GM19463 (cell line): ENCODE data around the gene MYLK3.

Experiments used
- ATAC-seq: cut with Tn5 transposase; IDR thresholded peaks from one replicate; pipeline ENCODE4 v1.9.1; 2021; ENCODE audit warnings: mild to moderate bottlenecking, moderate library complexity; ENCODE audit not compliant: unreplicated experiment

The MYLK3 gene

DNA sequence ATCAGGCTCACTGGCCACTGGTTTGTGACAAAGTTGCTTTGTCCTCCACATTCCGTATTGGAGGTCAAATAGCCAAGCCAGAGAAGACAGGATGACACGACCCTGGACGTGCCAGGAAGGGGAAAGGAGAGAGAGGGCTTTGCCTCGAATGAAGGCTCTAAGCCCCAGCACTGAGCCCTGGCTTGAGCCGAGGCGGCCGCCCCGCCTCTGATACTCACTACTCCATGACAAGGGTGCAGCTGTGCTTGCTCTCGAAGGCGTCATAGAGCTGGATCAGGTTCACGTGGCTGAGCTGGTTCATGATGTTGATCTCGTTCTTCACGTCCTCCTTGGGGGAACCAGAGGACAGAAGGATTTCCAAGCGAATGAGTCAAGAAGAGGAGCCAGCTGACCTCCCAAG is 19.3 kb downstream of the MYLK3 start:
- ATAC-seq: no peak

DNA sequence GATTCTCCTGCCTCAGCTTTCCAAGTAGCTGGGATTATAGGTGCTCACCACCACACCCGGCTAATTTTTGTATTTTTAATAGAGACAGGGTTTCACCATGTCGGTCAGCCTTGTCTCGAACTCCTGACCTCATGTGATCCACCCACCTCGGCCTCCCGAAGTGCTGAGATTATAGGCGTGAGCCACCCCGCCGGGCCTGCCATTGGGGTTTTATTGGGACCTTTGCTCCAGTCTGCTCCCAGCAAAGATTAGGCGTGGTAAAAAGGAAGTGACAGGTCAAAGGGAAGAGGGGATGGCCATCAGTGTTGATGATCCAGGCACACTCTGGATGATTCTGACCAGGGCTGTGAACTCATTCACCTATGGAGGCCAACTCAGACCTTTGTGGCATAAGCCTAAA is 20.5 kb downstream of the MYLK3 start:
- no peak for ATAC-seq

DNA sequence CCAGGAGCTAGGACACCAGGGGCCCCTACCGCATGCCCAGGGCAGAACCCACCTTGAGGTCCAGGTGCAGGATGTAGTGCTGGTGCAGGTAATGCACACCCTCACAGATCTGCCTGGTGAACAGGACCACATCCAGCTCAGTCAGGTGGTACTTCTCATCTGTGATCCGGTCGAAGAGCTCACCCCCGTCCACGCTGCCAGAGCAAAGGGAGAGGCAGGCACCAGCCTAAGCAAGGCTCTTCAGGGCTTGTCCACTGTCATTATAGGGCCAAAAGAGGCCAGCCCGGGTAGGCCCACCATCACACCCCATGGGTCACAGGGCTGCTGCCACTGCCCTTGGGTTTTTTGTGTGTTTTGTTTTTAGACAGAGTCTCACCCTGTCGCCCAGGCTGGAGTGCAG is 21.0 kb downstream of the MYLK3 start:
- ATAC-seq: no peak

DNA sequence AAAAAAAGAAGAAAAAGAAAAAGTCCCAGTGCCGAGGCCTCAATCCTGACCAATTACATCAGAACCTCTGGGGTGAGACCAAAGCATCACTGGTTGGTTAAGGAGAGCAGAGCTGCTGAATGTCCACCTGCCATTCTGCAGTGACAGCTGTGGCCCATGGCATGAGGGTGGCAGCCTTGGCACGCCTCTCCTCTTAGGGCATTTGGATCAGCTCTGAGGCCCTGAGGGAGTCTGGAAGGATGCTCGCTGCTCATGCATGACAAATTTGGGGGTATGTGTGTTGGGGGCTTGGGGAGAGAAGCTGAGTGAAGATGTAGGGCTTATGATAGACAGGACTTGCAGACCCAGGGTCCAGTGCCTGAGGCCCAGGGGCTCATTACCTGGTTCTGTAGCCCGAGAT is 26.3 kb downstream of the MYLK3 start:
- no peak for ATAC-seq

DNA sequence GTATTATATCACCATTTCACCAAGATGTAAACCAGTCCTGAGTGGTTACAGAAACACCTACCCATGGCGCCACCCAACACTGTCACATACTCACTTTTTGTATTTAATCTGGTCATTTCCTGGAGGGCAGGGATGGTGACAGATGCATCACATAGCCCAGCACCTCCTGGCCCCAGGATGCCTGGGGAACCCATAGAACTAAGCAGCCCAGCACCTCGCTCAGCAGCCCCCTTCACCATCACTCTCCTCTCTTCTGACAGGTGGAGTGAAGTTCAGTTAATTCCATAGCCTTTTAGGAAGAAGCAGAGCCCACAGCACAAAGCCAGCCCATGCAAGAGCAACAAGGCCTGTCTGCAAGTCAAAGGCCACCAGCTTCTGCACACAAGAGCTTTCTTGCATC is 27.5 kb downstream of the MYLK3 start:
- ATAC-seq: no peak

DNA sequence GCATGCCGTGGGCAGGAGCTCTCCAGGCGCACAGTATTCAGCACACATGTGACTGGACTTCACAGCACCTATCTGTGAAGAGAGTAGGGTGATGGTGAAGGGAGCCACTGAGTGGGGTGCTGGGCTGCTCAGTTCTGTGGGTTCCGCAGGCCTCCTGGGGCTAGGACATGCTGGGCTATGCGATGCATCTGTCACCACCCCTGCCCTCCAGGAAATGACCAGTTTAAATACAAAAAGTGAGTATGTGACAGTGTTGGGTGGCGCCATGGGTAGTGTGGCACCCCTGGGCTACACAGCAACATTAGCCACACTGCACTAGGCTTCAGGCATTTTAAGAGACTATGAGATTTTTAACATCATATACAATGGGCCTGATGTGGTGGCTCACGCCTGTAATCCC is 28.6 kb downstream of the MYLK3 start:
- ATAC-seq: no peak

DNA sequence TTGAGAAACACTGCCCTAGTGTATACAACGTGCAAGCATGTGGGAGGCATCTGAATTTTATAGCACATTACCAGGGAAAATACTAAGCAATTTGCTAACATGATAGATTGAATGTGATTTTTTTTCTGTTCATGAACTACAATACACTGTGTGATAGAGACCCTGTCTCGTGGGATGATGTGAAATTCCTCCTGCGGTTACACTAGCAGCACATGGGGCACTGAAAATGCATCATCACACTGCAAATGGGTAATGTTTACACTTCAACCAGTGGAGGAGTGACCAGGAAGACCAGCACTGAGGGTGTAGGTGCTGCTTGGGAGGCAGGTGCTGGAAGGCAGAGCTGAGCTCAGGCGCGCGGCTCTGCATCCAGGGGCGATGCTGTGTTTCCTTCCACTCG is 29.9 kb downstream of the MYLK3 start:
- ATAC-seq: no peak

DNA sequence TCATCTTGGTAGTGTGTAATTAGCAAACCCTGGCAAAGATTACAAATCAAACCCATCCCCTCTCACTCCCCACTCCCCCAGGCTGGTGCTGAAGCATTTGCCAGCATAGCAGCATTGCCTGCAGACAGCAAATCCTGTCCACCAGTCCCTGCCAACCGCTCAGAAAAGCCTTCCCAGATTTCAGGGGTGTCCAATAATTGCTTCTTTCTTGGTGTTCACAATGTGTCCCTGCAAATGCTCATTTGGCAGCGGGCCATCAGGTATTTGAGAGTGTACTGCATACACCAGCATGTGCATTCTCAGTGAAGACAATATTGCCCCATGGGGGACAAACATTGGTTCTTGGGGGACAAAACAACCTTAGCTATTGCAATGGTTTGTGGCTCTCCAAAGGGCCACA is 30.5 kb downstream of the MYLK3 start:
- no peak for ATAC-seq

DNA sequence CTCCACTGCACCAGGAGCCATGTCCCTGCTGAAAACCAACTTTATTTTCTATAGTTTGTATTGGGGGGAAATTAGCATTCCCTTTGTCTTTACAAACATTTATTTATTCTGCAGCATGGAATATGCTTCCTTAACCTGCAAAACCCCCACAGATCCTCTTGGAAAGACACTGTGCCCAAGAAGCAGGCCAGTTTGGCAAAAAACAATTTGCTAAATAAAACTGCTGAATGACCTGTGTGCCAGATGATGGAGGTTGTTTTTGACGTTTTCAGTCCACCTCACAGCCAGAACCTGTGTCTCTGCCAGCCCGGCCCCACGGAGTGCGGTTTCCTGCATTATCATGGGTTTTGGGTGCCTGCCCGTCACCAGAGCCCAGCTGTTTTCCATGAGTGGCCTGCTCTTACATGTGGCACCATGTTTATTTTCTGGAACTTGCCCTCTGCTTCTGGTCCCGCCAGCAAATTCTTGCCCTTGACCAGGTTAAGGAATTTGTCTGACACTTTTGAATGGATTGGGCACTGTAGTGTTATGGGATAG is 32.3 kb downstream of the MYLK3 start:
- ATAC-seq: no peak

DNA sequence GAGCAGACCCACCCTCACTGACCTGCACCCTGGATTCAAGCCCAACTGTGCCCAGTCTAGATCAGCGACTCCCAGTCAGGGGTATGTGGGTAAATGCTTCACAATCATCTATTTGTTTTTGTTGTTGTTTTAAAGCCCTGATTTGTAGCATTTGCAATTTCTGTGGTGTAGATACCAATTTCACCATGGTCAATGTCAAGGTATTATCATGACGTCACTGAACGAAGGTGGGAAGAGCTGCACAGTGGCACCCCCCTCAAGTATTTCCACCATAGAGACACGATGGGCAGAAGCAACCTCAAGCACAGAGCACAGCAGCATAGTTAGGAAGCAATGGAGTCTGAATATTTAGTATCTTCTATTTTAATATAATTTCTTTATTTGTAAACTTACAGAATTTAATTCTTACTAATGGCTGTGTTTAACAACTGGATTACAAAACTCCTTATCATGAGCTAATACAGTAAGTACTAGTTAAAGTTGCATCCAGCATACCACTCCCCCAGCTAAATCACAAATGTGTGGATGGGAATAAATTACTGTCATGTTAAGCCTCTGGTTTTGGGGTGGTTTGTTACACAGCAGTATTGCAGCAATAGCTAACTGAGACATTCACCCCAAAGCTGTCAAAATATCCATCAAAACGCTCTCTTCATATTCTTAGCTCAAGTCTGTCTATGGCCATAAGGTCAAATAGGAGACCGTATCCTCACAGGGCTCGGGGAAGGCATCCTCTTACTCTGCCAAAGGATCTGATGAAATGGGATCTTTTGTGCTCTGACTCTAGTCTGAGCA is 33.1 kb downstream of the MYLK3 start:
- no peak for ATAC-seq

DNA sequence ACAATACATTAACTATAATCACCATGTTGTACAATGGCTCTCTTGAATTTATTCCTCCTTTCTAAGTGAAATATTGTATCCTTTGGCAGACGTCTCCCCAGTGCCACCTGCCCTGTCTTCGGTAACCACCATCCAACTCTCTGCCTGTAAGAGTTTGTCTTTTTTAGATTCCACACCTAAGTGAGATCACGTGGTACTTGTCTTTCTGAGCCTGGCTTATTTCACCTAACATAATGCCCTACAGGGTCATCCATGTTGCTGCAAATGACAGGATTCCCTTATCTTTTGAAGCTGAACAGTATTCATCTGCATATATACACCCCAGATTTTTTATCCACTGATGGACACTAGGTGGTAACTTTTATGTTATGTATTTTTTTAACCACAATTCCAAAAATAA is 34.5 kb downstream of the MYLK3 start:
- no peak for ATAC-seq

DNA sequence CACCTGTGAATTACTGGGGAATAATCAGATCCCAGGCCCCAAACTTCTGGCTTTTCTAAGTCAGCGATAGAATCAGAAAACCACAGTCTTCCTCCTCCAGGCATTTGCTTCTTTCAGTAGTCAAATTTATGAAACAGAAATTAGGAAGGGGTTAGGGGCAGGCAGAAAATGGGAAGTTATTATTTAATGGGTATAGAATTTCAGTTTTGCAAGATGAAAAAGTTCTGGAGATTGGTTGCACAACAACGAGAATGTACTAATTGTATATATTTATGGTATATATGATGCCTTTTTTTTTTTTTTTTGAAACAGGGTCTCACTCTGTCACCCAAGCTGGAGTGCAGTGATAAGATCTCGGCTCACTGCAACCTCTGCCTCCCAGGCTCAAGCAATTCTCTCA is 35.2 kb downstream of the MYLK3 start:
- ATAC-seq: no peak

DNA sequence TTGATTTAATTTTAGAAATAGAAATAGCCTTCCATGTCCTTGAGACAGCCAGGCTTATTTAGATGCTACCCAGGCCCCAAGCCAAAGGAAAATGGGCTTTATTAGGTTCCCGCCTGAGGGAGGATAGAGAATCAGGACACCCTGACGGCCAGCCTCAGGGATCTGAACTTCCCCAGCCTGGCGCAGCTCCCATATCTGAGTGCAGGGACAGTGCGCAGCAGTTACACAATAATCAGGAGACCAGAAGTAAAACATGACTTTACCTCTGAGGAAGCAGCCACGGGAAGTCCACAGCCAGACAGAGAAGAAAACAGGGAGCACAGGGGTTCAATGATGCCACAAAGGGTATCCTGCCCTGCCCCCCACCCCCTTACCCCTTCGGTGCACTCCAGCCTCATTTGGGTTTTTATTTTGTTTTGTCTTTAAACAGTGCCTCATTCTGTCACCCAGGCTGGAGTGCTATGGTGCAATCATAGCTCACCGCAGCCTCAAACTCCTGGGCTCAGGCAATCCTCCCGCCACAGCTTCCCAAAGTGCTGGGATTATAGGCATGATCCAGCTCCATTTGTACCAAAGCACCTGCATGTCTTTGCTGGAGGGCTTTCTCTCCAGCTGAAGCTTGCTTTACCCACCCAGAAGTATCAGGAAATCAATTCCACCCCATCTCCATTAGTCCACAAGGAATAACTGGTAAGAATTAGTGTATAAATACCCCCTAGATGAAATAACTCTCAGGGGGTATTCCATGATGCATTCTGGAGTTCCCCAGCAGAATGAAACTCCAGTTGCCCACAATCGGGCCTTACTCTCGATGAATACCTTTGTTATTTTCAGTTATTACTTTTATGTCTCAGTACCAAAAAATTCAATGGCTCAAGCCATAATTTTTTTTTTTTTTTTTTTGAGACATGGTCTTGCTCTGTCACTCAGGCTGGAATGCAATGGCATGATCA is 36.8 kb downstream of the MYLK3 start:
- no peak for ATAC-seq

DNA sequence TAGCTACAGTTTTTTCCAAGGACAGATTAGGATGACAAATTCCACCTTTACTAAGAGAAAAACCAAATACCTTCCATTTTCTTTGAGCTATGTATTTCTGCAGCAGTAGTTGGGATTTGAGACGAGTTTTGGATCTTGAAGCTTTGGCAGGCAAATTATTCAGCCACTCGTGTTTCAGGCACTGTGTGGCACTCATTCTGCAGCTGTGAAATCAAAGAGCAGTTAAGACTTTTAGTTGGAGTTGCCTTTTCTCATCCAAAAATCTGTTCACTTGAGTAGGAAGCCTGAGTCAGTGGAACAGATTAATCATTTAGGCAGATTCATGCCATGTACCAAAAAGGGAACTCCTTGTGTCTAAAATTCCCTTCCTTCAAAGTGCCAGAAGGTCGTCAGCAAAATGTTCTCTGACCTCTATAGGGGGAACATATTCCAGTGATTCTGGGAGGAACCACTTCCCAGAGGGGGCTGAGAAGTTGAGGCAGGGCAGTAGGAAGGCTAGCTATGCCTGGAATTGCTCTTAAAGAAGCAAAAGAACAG is 38.6 kb downstream of the MYLK3 start:
- ATAC-seq: no peak

DNA sequence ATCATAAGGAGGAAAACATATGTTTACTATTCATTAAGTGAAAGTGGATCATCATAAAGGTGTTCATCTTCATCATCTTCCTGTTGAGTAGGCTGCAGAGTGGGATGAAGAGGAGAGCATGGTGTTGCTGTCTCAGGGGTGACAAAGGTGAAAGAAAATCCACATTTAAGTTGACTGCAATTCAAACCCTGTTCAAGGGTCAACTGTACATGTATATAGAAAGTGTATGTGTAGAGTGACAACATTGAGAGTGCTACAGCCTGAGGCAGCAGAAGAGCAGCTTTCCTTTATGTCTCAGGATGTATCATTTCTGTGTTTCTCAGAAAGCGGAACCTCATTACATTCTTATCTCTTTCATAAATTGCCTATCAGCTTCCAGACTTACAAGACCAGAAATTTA is 41.5 kb downstream of the MYLK3 start:
- no peak for ATAC-seq

DNA sequence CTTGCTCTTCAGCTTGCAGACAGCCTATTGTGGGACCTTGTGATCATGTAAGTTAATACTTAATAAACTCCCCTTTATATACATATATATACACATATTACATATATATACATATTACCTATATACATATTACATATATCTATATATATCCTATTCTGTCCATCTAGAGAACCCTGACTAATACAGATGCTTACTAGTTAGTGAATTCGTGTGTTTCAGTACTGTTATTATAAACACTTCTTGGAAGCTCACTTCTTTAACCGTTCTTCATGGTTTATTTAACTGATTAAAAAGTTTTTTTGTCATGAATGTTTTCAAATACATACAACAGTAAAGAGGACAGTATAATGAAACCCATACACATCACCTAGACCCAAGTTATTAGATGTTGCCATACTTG is 46.1 kb downstream of the MYLK3 start:
- ATAC-seq: no peak

DNA sequence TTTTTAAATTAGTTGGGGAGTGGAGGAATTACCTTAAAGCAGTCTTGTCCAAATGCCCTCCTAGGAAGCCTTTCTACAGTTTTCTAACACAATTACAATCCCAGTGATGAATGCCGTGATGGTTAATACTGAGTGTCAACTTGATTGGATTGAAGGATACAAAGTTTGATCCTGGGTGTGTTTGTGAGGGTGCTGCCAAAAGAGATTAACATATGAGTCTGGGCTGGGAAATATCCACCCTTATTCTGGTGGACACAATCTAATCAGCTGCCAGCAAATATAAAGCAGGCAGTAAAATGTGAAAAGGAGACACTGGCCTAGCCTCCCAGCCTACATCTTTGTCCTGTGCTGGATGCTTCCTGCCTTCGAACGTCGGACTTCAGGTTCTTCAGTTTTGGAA is 46.5 kb downstream of the MYLK3 start:
- ATAC-seq: no peak

DNA sequence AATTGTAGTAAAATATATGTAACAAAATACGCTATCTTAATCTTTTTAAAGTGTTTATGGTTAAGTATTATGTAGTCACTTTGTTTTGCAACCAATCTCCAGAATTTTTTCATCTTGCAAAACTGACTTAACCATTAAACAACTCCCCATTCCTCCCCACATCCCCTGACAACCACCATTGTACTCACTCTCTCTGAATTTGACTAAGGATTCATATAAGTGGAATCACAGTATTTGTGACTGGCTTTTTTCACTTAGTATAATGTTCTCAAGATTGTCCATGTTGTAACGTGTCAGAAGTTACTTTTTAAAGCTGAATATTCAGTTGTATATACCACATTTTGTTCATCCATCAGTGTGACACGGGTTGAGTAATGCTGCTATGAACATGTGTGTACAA is 48.1 kb downstream of the MYLK3 start:
- ATAC-seq: no peak

DNA sequence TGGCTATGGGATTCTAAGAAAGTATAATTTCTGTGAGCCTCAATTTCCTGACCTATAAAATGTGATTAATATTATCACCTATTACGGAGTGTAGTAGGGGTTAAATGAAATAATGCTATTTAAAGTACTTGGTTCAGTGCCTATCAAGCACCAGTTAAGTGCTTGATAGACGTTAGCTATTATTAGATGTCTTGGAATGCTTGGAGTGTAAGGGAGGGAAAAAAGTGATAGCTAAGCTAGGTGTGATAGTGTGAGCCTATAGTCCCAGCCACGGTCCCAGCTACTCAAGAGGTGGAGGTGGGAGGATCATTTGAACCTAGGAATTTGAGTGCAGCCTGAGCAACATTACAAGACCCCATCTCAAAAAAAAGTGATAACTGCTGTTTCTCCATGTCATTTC is 51.2 kb downstream of the MYLK3 start:
- ATAC-seq: no peak

DNA sequence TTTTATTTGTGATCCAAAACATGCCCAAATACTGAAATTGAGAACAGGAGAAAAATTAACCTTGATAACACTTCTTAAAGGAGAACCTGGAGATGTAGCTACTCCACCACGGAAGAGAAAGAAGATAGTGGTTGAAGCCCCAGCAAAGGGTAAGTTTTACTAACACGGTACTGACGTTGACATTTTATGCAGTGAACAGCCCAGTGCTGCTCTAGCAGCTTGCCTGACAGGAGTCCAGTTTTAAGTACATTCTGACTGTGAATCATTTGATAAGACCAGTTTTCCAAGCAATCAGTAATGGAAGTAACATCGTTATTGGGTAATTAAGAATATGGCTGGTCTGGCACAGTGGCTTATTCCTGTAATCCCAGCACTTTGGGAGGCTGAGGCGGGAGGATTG is 52.2 kb downstream of the MYLK3 start:
- ATAC-seq: no peak

DNA sequence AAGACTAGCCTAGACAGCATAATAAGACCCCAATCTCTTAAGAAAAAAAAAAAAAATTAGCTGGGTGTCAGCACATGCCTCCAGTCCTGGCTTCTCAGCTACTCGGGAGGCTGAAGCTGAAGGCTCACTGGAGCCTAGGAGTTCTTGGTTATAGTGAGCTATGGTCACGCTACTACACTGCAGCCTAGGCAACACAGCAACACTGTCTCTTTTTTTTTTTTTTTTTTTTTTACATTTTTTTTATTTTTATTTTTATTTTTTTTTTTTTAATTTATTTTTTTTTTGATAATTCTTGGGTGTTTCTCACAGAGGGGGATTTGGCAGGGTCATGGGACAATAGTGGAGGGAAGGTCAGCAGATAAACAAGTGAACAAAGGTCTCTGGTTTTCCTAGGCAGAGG is 54.5 kb downstream of the MYLK3 start:
- ATAC-seq: no peak

DNA sequence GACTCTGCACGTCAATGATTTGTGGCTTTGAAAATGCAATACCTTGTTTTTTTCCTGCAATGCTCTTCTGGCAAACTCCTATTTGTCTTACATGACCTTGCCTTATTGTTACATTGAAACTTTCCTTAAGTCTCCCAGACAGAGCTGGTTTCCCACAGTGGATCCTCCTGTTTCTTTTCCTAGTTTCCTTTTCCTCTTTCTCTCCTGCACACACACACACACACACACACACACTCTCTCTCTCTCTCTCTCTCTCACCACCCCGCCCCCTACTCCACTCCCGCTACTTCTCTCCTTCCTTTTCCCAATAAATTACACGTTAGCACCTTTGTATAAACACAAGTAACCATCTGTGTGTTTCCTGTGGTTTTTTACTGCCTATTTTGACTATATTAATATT is 56.4 kb downstream of the MYLK3 start:
- no peak for ATAC-seq
